OCI-LY7 (cell line): Measurements from ENCODE around the gene SYCP2L. TPM values are rescaled to one million over a fixed set of nuclear protein-coding genes. Genes with fewer than 3 reads are reported as not detected.
"Not testable (repeated sequence)": the region's sequence is repeated elsewhere in the genome, so short reads cannot be mapped to it uniquely, and the experiment has no call there.

ENCODE experiments used
- BruUV-seq: library from RNA; stranded (reverse); fragments of 400-500 nt; replicated peaks from 2 replicates; lab custom pipeline; 2021; lab: Mats Ljungman, UMichigan
- CTCF ChIA-PET: fragments of 300-600 bp; sonication (Branson Sonifier 250); formaldehyde crosslinking; loops from one replicate; lab custom pipeline; 2022; ENCODE audit warnings: antibody characterized with exemption; ENCODE audit not compliant: unreplicated experiment; lab: Charles Lee
- POLR2A ChIA-PET: fragments of 300-600 bp; sonication (Branson Sonifier 250); formaldehyde crosslinking; loops from one replicate; lab custom pipeline; 2022; ENCODE audit warnings: antibody characterized with exemption; lab: Charles Lee
- DNase-seq: peaks from one replicate; pipeline ENCODE4 v3.0.0-alpha.2; 2015; ENCODE audit warnings: low spot score
- H2AFZ ChIP-seq: fragments of 200-600 bp; sonication (generic), shearing (Covaris generic); 2 replicates; pipeline ENCODE4 v1.6.1; 2014; ENCODE audit warnings: mild to moderate bottlenecking, antibody characterized with exemption, low read length, moderate library complexity
- H3K27ac ChIP-seq: fragments of 200-600 bp; sonication (generic); 2 replicates; pipeline ENCODE4 v1.5.1; 2014; ENCODE audit warnings: mixed run types, low read depth, mild to moderate bottlenecking, moderate library complexity, low read length, inconsistent platforms; ENCODE audit not compliant: poor library complexity, severe bottlenecking
- H3K36me3 ChIP-seq: fragments of 200-600 bp; sonication (generic); 2 replicates; pipeline ENCODE4 v1.6.1; 2014; ENCODE audit warnings: mild to moderate bottlenecking, antibody characterized with exemption, low read length, moderate library complexity, mixed read lengths; ENCODE audit not compliant: insufficient read depth
- H3K4me1 ChIP-seq: fragments of 200-600 bp; sonication (generic); 2 replicates; pipeline ENCODE4 v1.5.1; 2014; ENCODE audit warnings: mild to moderate bottlenecking, low read length; ENCODE audit not compliant: insufficient read depth, poor library complexity, severe bottlenecking
- H3K4me2 ChIP-seq: fragments of 200-600 bp; sonication (generic); 2 replicates; pipeline ENCODE4 v1.6.1; 2014; ENCODE audit warnings: mild to moderate bottlenecking, low read length
- H3K4me3 ChIP-seq: fragments of 200-600 bp; sonication (generic); 2 replicates; pipeline ENCODE4 v1.5.1; 2014; ENCODE audit warnings: mild to moderate bottlenecking, low read depth, low read length; ENCODE audit not compliant: poor library complexity, severe bottlenecking
- H3K79me2 ChIP-seq: fragments of 200-600 bp; sonication (generic); 2 replicates; pipeline ENCODE4 v1.6.1; 2016; ENCODE audit warnings: low read depth, mild to moderate bottlenecking, low read length, moderate library complexity, mixed read lengths; ENCODE audit not compliant: insufficient read depth
- H3K9me2 ChIP-seq: fragments of 200-600 bp; sonication (generic); 2 replicates; pipeline ENCODE4 v1.6.1; 2016; ENCODE audit warnings: mild to moderate bottlenecking, low read length, mixed read lengths; ENCODE audit not compliant: insufficient read depth
- H3K9me3 ChIP-seq: fragments of 200-600 bp; sonication (generic); 2 replicates; pipeline ENCODE4 v1.6.1; 2014; ENCODE audit warnings: mild to moderate bottlenecking, mixed run types, low read length, mixed read lengths
- H4K20me1 ChIP-seq: fragments of 200-600 bp; sonication (generic); 2 replicates; pipeline ENCODE4 v1.6.1; 2014; ENCODE audit warnings: mild to moderate bottlenecking, antibody characterized with exemption, low read length, moderate library complexity, mixed read lengths; ENCODE audit not compliant: insufficient read depth
- EZH2phosphoT487 ChIP-seq: fragments of 200-600 bp; sonication (generic); IDR thresholded peaks from 2 replicates; pipeline ENCODE4 v1.6.1; 2018; ENCODE audit warnings: low read depth, borderline replicate concordance, mild to moderate bottlenecking, mixed run types, antibody characterized with exemption, low read length, moderate library complexity, mixed read lengths
- intact Hi-C: fragments of 100-400 bp; cut with micrococcal nuclease; formaldehyde crosslinking; loops from one replicate; pipeline ENCODE4 v1.10.0; 2022; ENCODE audit not compliant: unreplicated experiment
- total RNA-seq, 2 experiments: library from RNA; depleted of rRNA in 1 of 2; stranded (reverse); fragments of >200 nt in 1 of 2; shearing (Covaris generic) in 1 of 2; gene quantifications; 2 replicates each; pipeline ENCODE4 v1.2.3, GENCODE V29; 2014 to 2022
- TF ChIP-seq, protein P1 (sequence below): fragments of 200-600 bp; sonication (generic); conservative IDR thresholded peaks from 2 replicates; pipeline ENCODE4 v1.5.1; 2014; ENCODE audit warnings: mild to moderate bottlenecking, antibody characterized with exemption, low read length, moderate library complexity, mixed read lengths

Gene SYCP2L
- total RNA-seq, 2 experiments from 2014 or later, result 1.3 to 1.4 TPM

DNA sequence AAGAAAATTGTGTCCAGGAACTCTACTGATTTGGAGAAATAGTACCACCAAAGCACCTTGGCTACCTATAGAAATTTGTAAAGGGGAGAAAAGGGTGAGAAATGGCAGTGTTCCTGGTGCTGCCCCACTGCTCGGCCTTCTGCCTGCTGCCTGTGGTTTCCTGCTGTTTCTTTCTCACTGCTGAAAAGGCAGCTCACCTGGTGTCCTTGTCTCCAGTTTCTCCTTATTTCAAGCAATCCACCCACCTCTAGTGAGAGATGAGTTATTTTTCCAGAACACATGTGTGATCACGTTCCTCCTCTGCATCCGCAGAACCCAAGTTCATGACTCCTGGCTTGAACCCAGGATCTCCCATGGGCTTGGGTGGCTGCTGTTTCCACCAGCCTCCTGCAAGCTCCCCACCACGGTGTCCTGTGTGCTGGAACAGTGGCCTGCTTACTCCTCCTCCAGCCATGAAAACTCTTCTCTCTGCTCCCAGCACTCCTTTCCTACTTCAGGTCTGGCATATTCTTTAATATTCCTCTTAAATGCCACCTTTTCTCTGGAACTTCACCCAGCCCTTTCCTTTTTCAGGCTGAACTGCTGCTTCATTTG, 108.4 kb downstream of the SYCP2L start:
- TF ChIP-seq, protein P1, sequence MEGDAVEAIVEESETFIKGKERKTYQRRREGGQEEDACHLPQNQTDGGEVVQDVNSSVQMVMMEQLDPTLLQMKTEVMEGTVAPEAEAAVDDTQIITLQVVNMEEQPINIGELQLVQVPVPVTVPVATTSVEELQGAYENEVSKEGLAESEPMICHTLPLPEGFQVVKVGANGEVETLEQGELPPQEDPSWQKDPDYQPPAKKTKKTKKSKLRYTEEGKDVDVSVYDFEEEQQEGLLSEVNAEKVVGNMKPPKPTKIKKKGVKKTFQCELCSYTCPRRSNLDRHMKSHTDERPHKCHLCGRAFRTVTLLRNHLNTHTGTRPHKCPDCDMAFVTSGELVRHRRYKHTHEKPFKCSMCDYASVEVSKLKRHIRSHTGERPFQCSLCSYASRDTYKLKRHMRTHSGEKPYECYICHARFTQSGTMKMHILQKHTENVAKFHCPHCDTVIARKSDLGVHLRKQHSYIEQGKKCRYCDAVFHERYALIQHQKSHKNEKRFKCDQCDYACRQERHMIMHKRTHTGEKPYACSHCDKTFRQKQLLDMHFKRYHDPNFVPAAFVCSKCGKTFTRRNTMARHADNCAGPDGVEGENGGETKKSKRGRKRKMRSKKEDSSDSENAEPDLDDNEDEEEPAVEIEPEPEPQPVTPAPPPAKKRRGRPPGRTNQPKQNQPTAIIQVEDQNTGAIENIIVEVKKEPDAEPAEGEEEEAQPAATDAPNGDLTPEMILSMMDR, result no peak
- no peak for TF ChIP-seq EZH2phosphoT487
- ChIA-PET POLR2A (no interaction called here), CTCF (no interaction called here)

GRCh38 chr6:10999994-11000393, 113.1 kb downstream of the SYCP2L start:
- Histone ChIP-seq H3K4me1 (no peaks in the 10 kb centered on the region), H2AFZ (no peak overlapping the region), H3K79me2 (no peaks in the 10 kb centered on the region), H3K9me3 (no peaks in the 10 kb centered on the region), H3K9me2 (no peaks in the 10 kb centered on the region), H3K4me3 (no peak overlapping the region), H3K4me2 (no peak overlapping the region), H3K27ac (no peak overlapping the region), H3K36me3 (no peaks in the 10 kb centered on the region), H4K20me1 (no peaks in the 10 kb centered on the region)
- ChIA-PET CTCF (no interaction called here), POLR2A (no interaction called here)
- no peak for DNase-seq
- TF ChIP-seq, protein P1, result no peak
- intact Hi-C loops, result no loop called here
- no TSS peak for BruUV-seq

More for the DNA sequence above, 108.4 kb downstream of the SYCP2L start:
- Histone ChIP-seq H2AFZ (no peak overlapping the region), H3K36me3 (no peaks in the 10 kb centered on the region), H3K4me1 (no peaks in the 10 kb centered on the region), H3K9me3 (no peaks in the 10 kb centered on the region), H3K9me2 (no peaks in the 10 kb centered on the region), H3K79me2 (no peaks in the 10 kb centered on the region), H3K4me2 (no peak overlapping the region), H4K20me1 (no peaks in the 10 kb centered on the region), H3K4me3 (no peak overlapping the region), H3K27ac (no peak overlapping the region)
- DNase-seq, result no peak
- BruUV-seq, result no TSS peak
- intact Hi-C loops, result no loop called here

GRCh38 chr6:11002176-11002575, 115.3 kb downstream of the SYCP2L start:
- no peak overlapping the region for H3K4me2 ChIP-seq
- no peaks in the 10 kb centered on the region for H4K20me1 ChIP-seq
- no peak overlapping the region for H2AFZ ChIP-seq
- DNase-seq, result no peak
- H3K79me2 ChIP-seq, result no peaks in the 10 kb centered on the region
- intact Hi-C loops, result no loop called here
- ChIA-PET POLR2A (interaction anchor here (0.9 to 1.0 kb wide), 2 partner anchors 14 to 25 kb away, joined by 3 read pairs; no protein-coding TSS in a partner anchor), CTCF (no interaction called here)
- no peak for TF ChIP-seq EZH2phosphoT487
- TF ChIP-seq, protein P1, result no peak
- H3K4me3 ChIP-seq, result no peak overlapping the region
- no peak overlapping the region for H3K27ac ChIP-seq
- H3K9me2 ChIP-seq, result no peaks in the 10 kb centered on the region
- no TSS peak for BruUV-seq
- no peaks in the 10 kb centered on the region for H3K4me1 ChIP-seq
- H3K36me3 ChIP-seq, result no peaks in the 10 kb centered on the region
- no peaks in the 10 kb centered on the region for H3K9me3 ChIP-seq

- H3K36me3 ChIP-seq, H4K20me1 ChIP-seq, BruUV-seq, intact Hi-C loops, H3K9me3 ChIP-seq, H3K9me2 ChIP-seq, H3K4me3 ChIP-seq, H3K4me1 ChIP-seq, H3K79me2 ChIP-seq, H3K27ac ChIP-seq, CTCF ChIA-PET, H3K4me2 ChIP-seq, H2AFZ ChIP-seq, POLR2A ChIA-PET, DNase-seq: not testable (repeated sequence)
These were observed 116.4 kb downstream of the SYCP2L start for GRCh38 chr6:11003297-11003696.
